Tibial artery (tissue), 4 donors: Measurements from ENCODE around the gene HMCN1.

Experiments used
- DNase-seq, 2 donors: peaks; one replicate each; pipeline ENCODE4 v3.0.0-alpha.2; 2019
- H3K27ac ChIP-seq, 2 donors: fragments of 200-600 bp; sonication (generic) in 1 of 2; 1 replicate in 1 of 2; 2 replicates in 1 of 2; pipeline ENCODE4 v1.5.1; 2018 to 2019; ENCODE audit warnings: mild to moderate bottlenecking in 1 of 2
- H3K27me3 ChIP-seq, 2 donors: fragments of 200-600 bp; sonication (generic) in 1 of 2; one replicate each; pipeline versions ENCODE4 v1.5.1 to v1.6.0; 2016 to 2019
- H3K36me3 ChIP-seq, 3 donors: fragments of 200-600 bp; sonication (generic) in 2 of 3; one replicate each; pipeline ENCODE4 v1.5.1; 2016 to 2019; ENCODE audit warnings: mild to moderate bottlenecking in 2 of 3
- H3K4me1 ChIP-seq, 4 donors: fragments of 200-600 bp; sonication (generic) in 2 of 4; 1 replicate in 3 of 4; 2 replicates in 1 of 4; pipeline ENCODE4 v1.5.1; 2016 to 2019
- H3K4me3 ChIP-seq, 2 donors: fragments of 200-600 bp; sonication (generic) in 1 of 2; 1 replicate in 1 of 2; 2 replicates in 1 of 2; pipeline ENCODE4 v1.5.1; 2018 to 2019; ENCODE audit warnings: mild to moderate bottlenecking in 2 of 2
- H3K9me3 ChIP-seq, 3 donors: fragments of 200-600 bp; sonication (generic) in 1 of 3; one replicate each; pipeline ENCODE4 v1.5.1; 2016 to 2019
- intact Hi-C: fragments of 100-400 bp; cut with DNase I; formaldehyde crosslinking; loops from one replicate; pipeline ENCODE4 v1.15.0; 2023; ENCODE audit warnings: low total_unique reads
- TF ChIP-seq, protein P1 (sequence below), 2 experiments: fragments of 200-600 bp in 1 of 2; fragments of 450-650 bp in 1 of 2; IDR thresholded peaks; one replicate each; pipeline ENCODE4 v1.5.1; 2017 to 2019; ENCODE audit warnings: antibody characterized with exemption in 2 of 2, mild to moderate bottlenecking in 1 of 2, moderate library complexity in 1 of 2

HMCN1 gene

DNA sequence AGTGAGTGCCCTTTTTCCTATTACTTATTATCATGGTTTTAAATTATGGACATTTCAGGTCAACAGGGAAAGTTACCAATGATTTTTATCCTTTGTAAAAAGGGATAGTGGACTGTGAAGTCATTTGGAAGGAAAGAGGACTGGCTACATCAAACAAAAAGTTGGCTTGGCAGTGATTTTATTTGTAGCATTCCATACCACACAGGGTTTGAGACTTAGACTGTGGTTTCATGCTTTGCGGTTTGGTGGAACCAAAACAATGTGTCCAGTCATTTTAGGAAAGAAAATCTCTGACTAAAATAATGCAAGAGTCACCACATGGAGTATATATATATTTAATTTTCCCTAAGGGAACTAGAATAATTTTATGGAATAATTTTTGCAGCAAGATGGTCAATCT is 239.5 kb downstream of the HMCN1 start:
- DNase-seq = no peak
- H3K27me3 ChIP-seq = no peaks in the 10 kb centered on the region
- no peak overlapping the region for H3K4me3 ChIP-seq
- no peaks in the 10 kb centered on the region for H3K36me3 ChIP-seq
- H3K27ac ChIP-seq = no peak overlapping the region
- intact Hi-C loops = no loop called here
- peaks cover 0 to 19% (median 0%) of the 10 kb centered on the region in 4 donors for H3K4me1 ChIP-seq
- TF ChIP-seq, protein P1, sequence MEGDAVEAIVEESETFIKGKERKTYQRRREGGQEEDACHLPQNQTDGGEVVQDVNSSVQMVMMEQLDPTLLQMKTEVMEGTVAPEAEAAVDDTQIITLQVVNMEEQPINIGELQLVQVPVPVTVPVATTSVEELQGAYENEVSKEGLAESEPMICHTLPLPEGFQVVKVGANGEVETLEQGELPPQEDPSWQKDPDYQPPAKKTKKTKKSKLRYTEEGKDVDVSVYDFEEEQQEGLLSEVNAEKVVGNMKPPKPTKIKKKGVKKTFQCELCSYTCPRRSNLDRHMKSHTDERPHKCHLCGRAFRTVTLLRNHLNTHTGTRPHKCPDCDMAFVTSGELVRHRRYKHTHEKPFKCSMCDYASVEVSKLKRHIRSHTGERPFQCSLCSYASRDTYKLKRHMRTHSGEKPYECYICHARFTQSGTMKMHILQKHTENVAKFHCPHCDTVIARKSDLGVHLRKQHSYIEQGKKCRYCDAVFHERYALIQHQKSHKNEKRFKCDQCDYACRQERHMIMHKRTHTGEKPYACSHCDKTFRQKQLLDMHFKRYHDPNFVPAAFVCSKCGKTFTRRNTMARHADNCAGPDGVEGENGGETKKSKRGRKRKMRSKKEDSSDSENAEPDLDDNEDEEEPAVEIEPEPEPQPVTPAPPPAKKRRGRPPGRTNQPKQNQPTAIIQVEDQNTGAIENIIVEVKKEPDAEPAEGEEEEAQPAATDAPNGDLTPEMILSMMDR (IDR thresholded peaks at IDR 0.05) = no peak
- no peaks in the 10 kb centered on the region for H3K9me3 ChIP-seq

DNA sequence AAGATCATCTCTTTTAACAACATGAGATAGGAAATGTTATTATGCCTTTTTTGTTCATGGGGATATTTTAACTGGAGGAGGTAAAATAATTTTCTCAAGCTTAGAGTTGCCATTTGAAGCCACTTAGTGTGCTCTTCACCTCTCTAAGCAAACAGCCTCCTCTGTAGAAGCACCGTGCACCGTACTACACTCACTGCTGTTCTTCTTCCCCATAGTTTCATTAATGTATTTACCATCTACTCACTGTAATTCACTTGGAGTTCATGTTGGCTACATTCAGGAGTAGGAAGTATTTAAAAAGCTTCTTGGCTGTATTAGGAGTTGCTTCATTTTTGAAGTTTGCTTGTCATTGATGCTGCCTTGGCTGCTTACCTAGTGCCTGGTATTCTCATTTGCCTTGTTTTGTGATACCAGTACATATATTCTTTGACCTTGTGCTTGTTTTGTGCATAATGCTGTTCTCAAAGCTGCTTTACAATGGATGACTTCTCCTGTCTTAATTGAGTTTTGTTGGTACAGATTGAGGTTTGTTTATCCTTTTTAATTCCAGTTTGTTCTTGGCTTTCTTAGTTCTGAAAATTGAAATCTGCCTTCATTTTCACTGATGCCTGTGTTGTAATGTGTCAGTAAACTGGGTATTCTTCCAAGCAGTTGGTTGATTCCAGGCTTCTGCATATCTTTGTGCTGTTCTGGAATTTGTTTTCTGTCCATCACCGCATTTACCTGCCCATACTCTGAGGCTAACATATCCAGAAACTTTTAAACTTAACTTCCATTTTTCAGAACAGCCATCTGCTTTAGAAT is 240.4 kb downstream of the HMCN1 start:
- no peaks in the 10 kb centered on the region for H3K36me3 ChIP-seq
- no peaks in the 10 kb centered on the region for H3K9me3 ChIP-seq
- TF ChIP-seq, protein P1 (IDR thresholded peaks at IDR 0.05) = no peak
- DNase-seq = no peak
- peaks cover 0 to 13% (median 0%) of the 10 kb centered on the region in 4 donors for H3K4me1 ChIP-seq
- H3K27me3 ChIP-seq = no peaks in the 10 kb centered on the region
- H3K4me3 ChIP-seq = no peak overlapping the region
- intact Hi-C loops = no loop called here
- H3K27ac ChIP-seq = no peak overlapping the region

DNA sequence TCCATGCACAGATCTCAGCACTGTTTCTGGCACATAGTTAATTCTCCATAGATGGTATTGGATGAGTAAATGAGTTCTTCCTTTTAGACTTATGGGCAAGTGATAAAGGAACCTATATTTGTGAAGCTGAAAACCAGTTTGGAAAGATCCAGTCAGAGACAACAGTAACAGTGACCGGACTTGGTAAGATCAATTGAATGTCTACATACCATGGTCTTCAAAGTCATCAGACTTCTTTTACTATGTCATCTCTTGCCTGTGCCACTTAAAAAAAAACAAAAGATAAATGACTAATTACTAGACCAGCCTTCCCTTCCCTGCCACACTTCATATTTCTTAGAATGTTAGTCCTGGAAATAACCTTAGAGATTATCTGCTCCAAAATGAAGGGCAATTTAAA is 246.7 kb downstream of the HMCN1 start:
- DNase-seq = no peak
- H3K9me3 ChIP-seq = no peaks in the 10 kb centered on the region
- no peak overlapping the region for H3K27ac ChIP-seq
- intact Hi-C loops = no loop called here
- no peak overlapping the region for H3K4me3 ChIP-seq
- H3K36me3 ChIP-seq = no peaks in the 10 kb centered on the region
- TF ChIP-seq, protein P1 (IDR thresholded peaks at IDR 0.05) = no peak
- peaks cover 0 to 15% (median 0%) of the 10 kb centered on the region in 4 donors for H3K4me1 ChIP-seq
- H3K27me3 ChIP-seq = no peaks in the 10 kb centered on the region

DNA sequence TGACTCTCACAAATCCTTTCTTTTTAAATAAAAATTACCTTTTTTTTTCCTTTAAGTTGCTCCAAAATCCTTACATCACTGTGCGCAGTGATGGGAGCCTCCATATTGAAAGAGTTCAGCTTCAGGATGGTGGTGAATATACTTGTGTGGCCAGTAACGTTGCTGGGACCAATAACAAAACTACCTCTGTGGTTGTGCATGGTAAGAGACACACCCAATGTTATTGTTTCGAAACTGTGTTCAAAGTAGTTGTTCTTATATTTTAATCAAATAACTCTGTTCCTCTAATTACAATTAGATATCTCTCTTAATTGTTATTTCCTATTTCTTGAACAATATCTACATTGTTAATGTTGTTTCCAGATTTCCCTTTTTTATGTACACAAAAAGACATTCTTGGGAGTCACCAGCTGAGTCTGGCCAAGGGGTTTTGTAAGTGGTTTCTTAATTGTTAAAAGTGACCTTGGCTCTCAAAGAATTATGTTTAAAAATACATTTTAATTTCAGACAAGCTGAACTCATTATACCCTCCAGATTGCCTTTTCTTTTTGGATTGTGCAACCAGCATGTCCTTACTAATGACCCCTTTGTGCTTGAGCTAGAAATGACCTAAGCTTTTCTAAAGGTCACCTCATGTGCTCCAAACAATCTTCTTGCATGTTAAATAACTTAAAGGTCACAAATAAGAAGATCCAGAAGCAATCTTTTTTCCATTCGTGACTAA is 250.1 kb downstream of the HMCN1 start:
- Histone ChIP-seq H3K4me3 (no peak overlapping the region), H3K4me1 (peaks cover 0 to 15% (median 0%) of the 10 kb centered on the region in 4 donors), H3K36me3 (no peaks in the 10 kb centered on the region), H3K9me3 (no peaks in the 10 kb centered on the region), H3K27me3 (no peaks in the 10 kb centered on the region), H3K27ac (no peak overlapping the region)
- intact Hi-C loops = no loop called here
- TF ChIP-seq, protein P1 (IDR thresholded peaks at IDR 0.05) = no peak
- no peak for DNase-seq

DNA sequence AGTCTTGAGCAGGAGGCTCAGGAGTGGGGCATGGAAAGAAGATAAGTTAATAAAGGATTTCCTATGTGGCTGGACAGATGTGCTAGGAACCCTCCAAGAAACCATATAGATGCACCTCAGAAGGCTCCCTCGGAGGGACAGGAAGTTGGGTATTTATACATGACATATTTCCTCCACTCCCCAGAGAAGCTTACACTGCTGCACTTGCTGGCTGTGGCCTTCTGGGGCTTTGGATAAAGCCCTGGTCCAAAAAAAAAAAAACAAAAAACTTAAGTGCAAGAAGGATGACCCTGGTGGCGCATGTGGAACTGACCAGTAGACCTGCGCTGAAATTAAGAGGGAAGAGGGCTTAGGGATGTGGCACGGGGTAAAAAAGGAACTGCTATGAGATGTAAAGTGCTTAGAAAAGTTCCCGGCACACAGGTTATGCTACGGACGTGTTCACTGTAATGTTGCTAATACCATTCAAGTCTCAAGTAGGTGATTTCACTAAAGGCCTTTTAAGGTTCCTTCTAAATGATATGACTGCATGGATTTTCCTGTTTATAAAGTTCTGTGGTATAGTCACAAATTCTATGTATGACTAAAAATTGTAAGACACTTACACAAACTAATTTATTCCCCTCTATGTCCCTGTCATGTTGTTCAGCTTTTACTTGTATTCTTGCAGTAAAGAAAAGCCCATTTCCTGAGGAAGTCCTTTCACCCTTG is 253.6 kb downstream of the HMCN1 start:
- TF ChIP-seq, protein P1 (IDR thresholded peaks at IDR 0.05) = no peak
- H3K27me3 ChIP-seq = no peaks in the 10 kb centered on the region
- no peaks in the 10 kb centered on the region for H3K36me3 ChIP-seq
- H3K27ac ChIP-seq = no peak overlapping the region
- intact Hi-C loops = no loop called here
- no peaks in the 10 kb centered on the region for H3K9me3 ChIP-seq
- no peak overlapping the region for H3K4me3 ChIP-seq
- peaks cover 0 to 15% (median 0%) of the 10 kb centered on the region in 4 donors for H3K4me1 ChIP-seq
- DNase-seq = no peak
